Nephron progenitor cell (in vitro differentiated cells): ENCODE measurements around the gene IFNGR1.

Experiments used
- DNase-seq: peaks from one replicate; pipeline ENCODE4 v3.0.0; 2021
- H3K27ac Mint-ChIP-seq: 2 replicates; pipeline ENCODE4 v1.8.0; 2021; ENCODE audit warnings: mild to moderate bottlenecking, moderate library complexity, mixed read lengths
- H3K27me3 Mint-ChIP-seq: 2 replicates; pipeline ENCODE4 v1.8.0; 2021; ENCODE audit warnings: mild to moderate bottlenecking, low read depth, mixed read lengths; ENCODE audit not compliant: poor library complexity
- H3K36me3 Mint-ChIP-seq: 2 replicates; pipeline ENCODE4 v1.8.0; 2021; ENCODE audit warnings: low read depth, mixed read lengths
- H3K4me1 Mint-ChIP-seq: 2 replicates; pipeline ENCODE4 v1.8.0; 2021; ENCODE audit warnings: mixed read lengths
- H3K4me3 Mint-ChIP-seq: 2 replicates; pipeline ENCODE4 v1.8.0; 2021; ENCODE audit warnings: mild to moderate bottlenecking, moderate library complexity, mixed read lengths
- H3K9me3 Mint-ChIP-seq: 2 replicates; pipeline ENCODE4 v1.8.0; 2021; ENCODE audit warnings: mild to moderate bottlenecking, moderate library complexity, mixed read lengths
- CTCF ChIP-seq: fragments of 200-600 bp; sonication (generic); IDR thresholded peaks from 2 replicates; pipeline ENCODE4 v1.5.0; 2021; ENCODE audit warnings: antibody characterized with exemption

IFNGR1 gene

GRCh38 chr6:137206577-137206976 lies 12.6 kb downstream of the IFNGR1 start:
- no peak for DNase-seq
- H3K9me3 Mint-ChIP-seq: peaks cover 50% of the 10 kb centered on the region
- no peak overlapping the region for H3K27ac Mint-ChIP-seq
- no peak overlapping the region for H3K4me3 Mint-ChIP-seq
- peaks cover 94% of the 10 kb centered on the region for H3K36me3 Mint-ChIP-seq
- TF ChIP-seq CTCF: no peak
- no peaks in the 10 kb centered on the region for H3K27me3 Mint-ChIP-seq
- no peaks in the 10 kb centered on the region for H3K4me1 Mint-ChIP-seq

GRCh38 chr6:137203256-137203655 lies 15.9 kb downstream of the IFNGR1 start:
- Mint-ChIP-seq H3K27me3 (no peaks in the 10 kb centered on the region), H3K36me3 (peaks cover 81% of the 10 kb centered on the region), H3K4me1 (no peaks in the 10 kb centered on the region), H3K4me3 (no peak overlapping the region), H3K27ac (no peak overlapping the region), H3K9me3 (peaks cover 17% of the 10 kb centered on the region)
- no peak for DNase-seq
- TF ChIP-seq CTCF: no peak

- peaks cover 81% of the 10 kb centered on the region for H3K36me3 Mint-ChIP-seq
- no peaks in the 10 kb centered on the region for H3K4me1 Mint-ChIP-seq
- TF ChIP-seq CTCF: peak; percentile 12
- no peaks in the 10 kb centered on the region for H3K27me3 Mint-ChIP-seq
- DNase-seq: peak; percentile 4
- peaks cover 6% of the 10 kb centered on the region for H3K9me3 Mint-ChIP-seq
- no peak overlapping the region for H3K4me3 Mint-ChIP-seq
- no peak overlapping the region for H3K27ac Mint-ChIP-seq
Measured at GRCh38 chr6:137202078-137202477, 17.1 kb downstream of the IFNGR1 start.

DNA sequence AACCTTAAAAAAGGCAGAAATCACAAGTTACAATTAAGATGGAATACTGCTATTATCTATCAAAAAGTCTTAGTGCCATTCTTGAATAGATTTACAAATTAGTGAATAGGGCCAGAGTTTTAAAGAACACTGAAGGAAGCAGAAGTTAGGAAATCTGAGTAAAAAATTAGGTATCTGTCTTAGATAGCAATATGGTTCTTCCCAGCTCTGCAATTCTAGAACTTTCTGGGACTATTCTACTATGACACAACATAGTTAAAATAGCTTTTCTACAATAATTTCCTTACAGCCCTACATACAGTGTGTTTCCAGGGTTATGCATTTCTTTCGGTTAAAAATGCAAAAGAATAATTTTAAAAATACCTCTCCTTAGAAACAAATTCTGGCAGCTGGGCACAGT lies 18.2 kb downstream of the IFNGR1 start:
- no peak for DNase-seq
- H3K27me3 Mint-ChIP-seq: no peaks in the 10 kb centered on the region
- H3K4me3 Mint-ChIP-seq: no peak overlapping the region
- no peaks in the 10 kb centered on the region for H3K9me3 Mint-ChIP-seq
- no peak overlapping the region for H3K27ac Mint-ChIP-seq
- H3K36me3 Mint-ChIP-seq: peaks cover 81% of the 10 kb centered on the region
- peaks cover 4% of the 10 kb centered on the region for H3K4me1 Mint-ChIP-seq
- no peak for TF ChIP-seq CTCF

DNA sequence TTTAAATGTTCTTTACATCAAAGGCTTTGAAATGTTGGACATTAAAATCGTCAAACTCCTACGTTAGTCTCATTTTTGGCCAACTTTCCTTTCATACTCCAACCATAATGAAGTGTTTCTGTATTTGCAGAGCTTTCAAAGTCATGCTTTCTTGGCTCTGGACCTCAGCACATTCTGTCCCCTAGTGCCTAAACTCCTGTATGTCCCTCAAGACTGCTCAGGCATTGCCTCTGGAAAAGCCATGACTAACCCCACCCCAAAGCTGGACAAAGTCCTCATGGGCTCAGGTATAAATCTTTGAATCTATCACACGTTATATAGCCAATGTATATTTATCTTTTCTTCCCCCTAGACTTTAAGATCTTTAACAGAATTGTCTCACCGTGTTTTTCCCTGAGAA lies 18.9 kb downstream of the IFNGR1 start:
- Mint-ChIP-seq H3K36me3 (peaks cover 76% of the 10 kb centered on the region), H3K4me3 (no peak overlapping the region), H3K4me1 (peaks cover 9% of the 10 kb centered on the region), H3K27me3 (no peaks in the 10 kb centered on the region), H3K27ac (no peak overlapping the region), H3K9me3 (no peaks in the 10 kb centered on the region)
- no peak for TF ChIP-seq CTCF
- no peak for DNase-seq

DNA sequence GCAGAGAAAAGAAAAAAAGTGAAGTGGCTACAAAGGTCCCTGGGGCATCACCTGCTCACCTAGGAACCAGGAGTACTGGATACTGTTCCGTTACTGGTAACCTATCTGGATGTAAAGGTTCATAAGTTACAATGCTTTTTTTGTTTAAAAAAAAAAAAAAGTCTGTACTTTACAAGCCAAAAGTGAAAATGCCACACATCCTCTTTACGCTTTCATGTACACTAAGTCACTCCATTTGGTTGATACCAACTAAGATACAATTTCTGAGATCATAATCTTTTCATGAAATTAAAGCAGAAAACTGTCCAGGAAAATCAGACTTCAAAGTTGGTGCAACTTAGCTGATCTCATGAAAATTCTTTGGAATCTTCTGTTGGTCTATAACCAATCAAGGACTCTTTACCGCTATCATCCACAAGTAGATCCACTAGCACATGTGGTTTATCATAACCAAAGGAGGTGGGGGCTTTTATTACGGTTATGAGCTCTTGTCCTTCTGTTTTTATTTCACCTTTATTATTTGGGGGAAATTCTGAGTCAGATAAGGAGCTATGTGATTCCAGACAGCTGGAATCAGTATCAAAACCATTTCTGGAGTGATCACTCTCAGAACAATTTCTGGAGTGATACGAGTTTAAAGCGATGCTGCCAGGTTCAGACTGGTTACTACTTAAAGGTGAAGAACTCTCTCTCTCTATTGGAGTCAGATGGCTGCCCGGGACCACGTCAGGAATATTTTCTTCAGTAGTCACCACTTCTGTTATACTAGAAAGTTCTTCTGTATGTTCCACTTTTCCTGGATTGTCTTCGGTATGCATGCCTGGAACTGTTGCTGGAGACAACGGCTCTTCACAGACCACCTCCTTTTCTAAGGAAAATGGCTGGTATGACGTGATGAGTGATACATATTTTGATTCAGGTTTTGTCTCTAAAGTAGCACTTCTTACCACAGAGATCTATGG lies 21.2 kb downstream of the IFNGR1 start:
- H3K4me1 Mint-ChIP-seq: peaks cover 9% of the 10 kb centered on the region
- no peak overlapping the region for H3K27ac Mint-ChIP-seq

More for the DNA sequence above, 21.2 kb downstream of the IFNGR1 start:
- no peak for TF ChIP-seq CTCF
- peaks cover 55% of the 10 kb centered on the region for H3K36me3 Mint-ChIP-seq
- H3K9me3 Mint-ChIP-seq: peaks cover 3% of the 10 kb centered on the region
- H3K27me3 Mint-ChIP-seq: peaks cover 3% of the 10 kb centered on the region
- no peak overlapping the region for H3K4me3 Mint-ChIP-seq
- DNase-seq: no peak
